HG03175 (cell line): ENCODE measurements around the gene TMEM117.

Source experiments
- ATAC-seq: cut with Tn5 transposase; IDR thresholded peaks from one replicate; pipeline ENCODE4 v1.9.1; 2021; ENCODE audit warnings: mild to moderate bottlenecking, moderate library complexity; ENCODE audit not compliant: unreplicated experiment

The TMEM117 gene

GRCh38 chr12:44433659-44434058 is 597.8 kb downstream of the TMEM117 start:
- no peak for ATAC-seq

DNA sequence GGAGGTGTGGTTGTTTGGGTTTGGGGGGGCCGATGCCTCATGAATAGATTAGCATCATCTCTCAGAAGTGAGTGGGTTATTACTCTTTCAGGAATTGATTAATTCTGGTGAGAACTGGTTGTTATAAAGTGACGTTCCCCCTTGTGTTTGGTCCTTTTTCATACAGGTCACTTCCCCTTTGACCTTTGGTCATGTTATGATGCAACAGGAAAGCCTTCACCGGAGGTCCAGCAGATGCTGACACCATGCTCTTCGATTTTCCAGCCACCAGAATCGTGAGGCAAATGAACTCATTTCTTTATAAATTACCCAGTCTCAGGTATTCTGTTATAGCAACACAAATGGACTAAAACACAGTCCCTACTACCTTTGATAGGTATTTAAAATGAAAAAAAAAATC is 600.9 kb downstream of the TMEM117 start:
- no peak for ATAC-seq
